Stimulated activated CD4-positive, alpha-beta T cell treated with anti-CD3 and anti-CD28 coated beads, Interleukin-2, amount 100 ng/mL, for 48 hours (primary cell): ENCODE results near the gene PLA2G2D.

Experiments used
- DNase-seq, 2 donors: peaks; one replicate each; pipeline ENCODE4 v3.0.0-alpha.2; 2020

PLA2G2D gene

DNA sequence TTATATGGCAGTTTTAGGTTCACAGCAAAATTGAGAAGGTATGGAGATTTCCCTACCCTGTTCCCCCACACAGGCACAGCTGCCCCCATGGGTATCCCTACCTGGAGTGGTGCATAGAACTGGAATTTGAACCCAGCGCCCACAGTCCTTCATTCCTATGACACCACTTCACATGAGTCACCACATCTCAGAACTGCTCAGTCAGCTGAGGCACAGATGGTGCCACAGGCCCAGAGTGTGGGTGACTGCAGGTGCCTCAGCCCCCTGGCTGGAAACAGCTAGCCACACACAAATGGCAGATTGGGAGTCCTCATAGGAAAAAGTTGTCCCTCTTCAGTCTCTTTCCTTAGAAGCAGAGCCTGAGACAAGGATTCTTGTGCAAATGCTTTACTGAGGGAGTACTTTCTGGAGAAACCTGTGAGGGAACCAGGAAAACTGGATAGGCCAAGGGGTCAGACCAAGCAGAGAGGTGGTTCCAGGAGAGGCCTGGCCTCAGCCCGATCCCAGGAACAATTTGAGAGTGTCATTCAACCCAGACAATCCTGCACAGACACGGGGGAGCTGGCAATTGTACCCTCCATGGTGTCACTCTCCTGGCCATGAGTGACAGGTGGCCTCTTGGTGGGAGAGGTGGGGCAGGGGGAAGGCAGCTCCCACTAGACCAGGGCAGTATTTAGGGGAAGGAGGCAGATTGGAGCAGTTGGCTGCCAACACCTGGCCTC lies 6.9 kb downstream of the PLA2G2D start:
- no peak for DNase-seq

- no peak for DNase-seq
Measured at GRCh38 chr1:20111452-20111851, 7.9 kb downstream of the PLA2G2D start.

DNA sequence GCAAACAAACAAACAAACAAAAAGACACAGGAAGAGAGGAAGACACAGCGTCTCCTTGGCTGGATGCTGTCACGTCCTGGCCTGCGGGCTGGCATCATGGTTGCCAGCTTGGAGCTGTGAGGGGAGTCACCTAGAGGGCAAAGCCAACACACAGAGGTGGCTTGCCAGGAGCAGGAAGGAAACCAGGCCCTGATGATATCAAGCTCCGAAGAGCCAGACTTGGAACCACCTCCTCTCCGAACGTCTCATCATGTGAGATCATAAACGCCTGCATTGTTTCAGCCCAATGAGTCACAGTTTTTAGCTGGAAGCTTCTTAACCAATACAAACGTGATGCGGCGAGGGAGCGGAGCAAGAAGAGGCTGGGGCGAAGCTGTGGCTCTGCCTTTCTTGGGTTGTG lies 8.7 kb downstream of the PLA2G2D start:
- no peak for DNase-seq

DNA sequence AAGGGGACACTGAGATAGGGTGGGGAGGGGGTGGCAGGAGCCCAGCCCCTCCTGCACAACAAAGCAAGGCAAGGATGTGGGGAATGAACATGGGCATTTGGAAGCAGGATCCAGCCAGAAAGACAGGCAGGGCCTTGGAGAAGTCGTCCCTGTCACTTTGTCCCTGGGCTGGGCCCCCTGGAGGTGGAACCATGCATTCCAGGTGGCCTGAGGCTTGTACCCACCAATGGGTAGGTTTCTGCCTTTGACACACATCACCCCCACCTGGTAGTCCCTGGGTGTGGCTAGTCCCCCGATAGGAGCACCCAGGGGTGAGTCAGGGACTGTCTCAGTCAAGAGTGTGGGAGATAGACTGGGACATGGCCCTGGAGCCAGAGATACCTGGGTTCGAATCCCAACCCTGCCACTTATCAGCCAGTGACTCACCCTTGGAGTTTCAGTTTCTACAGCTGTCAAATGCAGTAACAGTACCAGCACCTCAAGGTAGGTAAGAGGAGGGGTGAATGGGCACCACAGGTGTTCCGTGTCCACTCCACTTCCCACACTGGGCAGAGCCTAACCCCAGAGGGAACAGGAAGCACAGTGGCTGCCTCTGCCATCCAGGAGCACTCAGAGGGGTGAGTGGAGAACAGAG lies 10.0 kb downstream of the PLA2G2D start:
- no peak for DNase-seq

GRCh38 chr1:20108366-20109123 lies 10.8 kb downstream of the PLA2G2D start:
- no peak for DNase-seq

- DNase-seq = no peak
Measured at GRCh38 chr1:20107796-20108195, 11.5 kb downstream of the PLA2G2D start.

- no peak for DNase-seq
Measured at GRCh38 chr1:20107351-20107750, 12.0 kb downstream of the PLA2G2D start.

GRCh38 chr1:20105856-20106255 lies 13.5 kb downstream of the PLA2G2D start:
- no peak for DNase-seq

DNA sequence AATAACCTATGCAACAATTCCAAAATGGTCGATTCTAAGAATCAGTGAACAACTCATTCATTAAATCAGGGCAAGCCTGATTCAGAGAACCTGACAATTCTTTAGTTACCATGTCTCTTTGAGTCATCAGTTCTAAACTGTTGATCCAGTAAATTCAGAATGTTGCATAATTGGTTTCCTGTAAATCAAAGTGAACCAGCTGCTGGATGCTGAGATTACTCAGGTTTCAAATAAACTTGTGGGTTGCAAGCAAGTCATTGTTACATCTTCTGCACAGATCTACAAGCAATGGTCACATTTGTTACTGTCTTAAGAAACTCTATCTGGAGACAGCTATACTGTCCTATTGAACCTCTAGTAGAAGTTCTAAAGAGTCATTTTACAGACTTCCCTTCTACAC lies 16.5 kb downstream of the PLA2G2D start:
- DNase-seq = no peak

DNA sequence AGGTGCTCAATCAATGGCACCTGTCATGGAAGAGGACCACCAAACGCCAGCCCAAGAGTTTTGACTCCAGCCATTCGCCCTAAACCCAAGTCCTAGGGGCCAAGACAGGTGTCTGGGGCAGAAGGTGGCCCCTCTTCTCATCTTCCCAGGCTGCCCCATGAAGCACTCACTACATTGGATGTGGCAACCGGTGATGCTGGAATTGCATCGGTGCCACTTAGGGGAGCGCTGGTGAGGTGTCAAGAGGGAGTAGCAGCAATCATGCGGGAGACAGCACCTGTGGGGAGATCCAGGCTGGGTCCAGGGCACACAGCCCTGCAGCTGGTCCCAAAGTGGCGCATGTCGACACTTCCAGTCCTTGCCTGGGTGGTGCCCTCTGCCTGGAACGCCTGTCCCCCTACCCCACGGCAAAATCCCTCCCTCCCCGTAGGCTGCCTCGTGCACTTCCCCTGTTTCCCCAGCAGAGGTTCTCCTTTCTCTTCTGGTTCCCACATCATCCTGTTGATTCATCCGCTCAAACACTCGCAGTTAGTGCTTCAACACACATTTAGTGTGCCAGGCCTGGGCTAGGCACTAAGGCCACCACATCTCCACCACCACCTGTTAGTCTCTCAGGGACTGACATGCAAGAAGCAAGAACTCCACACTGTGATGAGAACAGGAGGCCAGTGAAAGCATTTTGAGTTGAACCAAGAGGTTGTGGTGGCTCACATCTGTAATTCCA lies 18.5 kb downstream of the PLA2G2D start:
- peak; percentile 14 to 27 for DNase-seq

DNA sequence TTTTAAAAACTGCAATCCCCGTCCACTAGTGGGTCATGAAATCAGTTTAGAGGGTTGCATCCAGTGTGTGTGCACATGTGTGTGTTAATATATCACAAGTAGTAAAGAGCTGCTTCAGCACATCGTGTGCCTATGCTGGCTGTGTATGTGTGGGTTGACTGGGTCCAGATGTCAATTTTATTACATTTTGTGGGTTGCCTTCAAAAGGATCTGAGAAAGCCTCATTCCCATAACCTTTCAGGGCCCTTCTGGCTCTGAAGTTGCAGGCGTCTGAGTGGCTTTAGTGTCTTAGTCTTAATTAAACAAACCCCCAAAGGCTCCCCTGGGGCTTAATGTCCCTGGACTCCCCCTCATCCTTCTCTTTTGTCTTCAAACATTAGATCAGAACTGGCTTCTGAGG lies 19.8 kb downstream of the PLA2G2D start:
- no peak for DNase-seq

- no peak for DNase-seq
Measured at GRCh38 chr1:20096840-20097447, 22.4 kb downstream of the PLA2G2D start.

DNA sequence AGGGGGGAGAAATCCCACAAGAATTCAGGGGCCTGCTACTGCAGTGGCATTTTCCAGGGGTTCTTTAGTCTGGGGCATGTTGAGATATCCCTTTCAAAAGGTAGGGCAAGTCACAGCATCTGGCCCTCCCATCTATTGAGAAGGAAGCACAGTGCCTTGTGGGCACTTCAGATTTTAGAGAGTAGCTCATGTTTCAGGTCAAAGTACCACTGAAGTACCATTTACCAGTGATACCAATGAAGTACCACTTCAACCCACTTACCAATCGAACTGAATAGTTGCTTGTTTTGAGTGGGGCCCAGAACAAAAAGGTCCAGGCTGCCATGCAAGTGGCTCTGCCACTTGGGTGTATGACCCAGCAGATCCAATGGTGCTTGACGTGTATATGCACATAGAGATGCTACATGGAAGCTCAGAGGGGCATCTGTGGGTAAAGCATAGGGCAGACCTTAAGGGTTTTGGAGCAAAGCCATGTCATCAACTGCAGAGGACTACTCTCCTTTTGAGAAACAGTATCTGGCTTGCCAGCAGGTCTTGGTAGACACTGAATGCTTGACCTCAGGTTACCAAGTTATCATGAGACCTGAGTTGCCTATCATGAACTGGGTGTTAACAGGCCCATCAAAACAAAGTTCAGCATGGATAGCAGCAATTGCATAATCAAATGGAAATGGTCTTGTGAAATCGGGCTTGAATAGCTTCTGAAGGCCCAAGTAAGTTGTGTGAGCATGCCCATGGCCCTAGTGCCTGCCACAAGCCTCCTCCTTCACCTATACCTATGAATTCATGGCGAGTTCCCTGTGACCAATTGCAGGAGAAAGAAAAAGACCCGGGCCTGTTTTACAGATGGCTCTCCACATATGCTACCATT lies 23.5 kb downstream of the PLA2G2D start:
- DNase-seq = no peak

DNA sequence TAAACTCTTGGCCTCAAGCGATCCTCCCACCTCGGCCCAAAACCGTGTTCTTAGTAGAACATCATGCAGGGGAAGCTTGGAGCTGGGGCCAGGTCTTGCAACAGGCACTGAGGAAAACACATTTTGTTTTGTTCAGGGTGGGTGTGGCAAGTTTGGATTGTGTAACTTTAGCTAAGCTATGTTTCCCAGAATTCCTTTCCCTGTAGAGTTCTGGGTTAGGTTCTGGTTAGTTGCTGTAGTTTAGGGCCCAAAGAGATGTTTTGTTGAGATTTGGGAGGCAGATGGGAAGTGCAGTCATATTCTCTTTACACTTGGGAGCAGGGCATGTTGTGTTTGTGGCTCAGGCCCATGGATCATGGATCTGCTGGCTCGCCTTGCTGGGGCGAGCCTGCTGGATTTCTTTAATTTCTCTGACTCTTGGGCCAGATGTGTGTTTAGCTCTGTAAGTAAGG lies 25.4 kb downstream of the PLA2G2D start:
- DNase-seq = no peak

DNA sequence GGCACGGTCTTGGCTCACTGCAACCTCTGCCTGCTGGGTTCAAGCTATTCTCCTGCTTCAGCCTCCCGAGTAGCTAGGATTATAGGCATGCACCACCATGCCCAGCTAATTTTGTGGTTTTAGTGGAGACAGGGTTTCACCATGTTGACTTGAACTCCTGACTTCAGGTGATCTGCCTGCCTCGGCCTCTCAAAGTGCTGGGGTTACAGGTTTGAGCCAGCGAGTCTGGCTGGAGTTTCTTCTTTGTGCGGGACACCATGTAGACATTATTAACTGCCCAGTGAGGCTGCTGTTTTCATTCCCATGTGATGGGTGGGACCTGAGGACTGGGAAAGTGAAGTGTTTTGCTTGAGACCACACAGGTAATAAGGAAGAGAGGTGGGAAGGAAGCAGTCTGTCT lies 26.0 kb downstream of the PLA2G2D start:
- DNase-seq = no peak

DNA sequence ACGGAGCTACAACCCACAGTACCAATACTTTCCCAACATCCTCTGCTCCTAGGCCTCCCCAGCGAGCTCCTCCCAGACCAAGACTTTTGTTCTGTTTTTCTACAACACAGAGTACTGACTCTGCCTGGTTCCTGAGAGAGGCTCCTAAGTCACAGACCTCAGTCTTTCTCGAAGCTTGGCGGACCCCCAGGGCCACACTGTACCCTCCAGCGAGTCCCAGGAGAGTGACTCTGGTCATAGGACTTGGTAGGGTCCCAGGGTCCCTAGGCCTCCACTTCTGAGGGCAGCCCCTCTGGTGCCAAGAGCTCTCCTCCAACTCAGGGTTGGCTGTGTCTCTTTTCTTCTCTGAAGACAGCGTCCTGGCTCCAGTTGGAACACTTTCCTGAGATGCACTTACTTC lies 28.7 kb downstream of the PLA2G2D start:
- no peak for DNase-seq

DNA sequence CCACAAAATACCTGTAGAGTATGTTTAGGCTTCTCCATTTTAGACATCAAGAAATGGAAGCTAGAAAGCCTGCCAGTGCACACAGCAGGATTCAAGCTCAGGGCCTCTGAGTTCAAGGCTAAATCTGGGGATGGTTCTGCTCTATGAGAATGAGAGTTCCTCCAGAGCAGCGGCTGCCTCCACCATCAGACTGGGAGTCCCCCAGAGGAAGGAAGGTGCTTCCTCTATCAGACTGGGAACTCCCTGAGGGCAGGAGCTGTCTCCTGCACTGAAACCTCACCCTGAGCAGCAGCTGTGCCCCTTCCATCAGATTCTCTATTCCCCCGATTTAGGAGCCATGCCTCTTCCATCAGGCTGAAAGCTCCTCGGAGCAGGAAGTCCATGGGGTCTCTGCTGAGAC lies 29.2 kb downstream of the PLA2G2D start:
- no peak for DNase-seq

DNA sequence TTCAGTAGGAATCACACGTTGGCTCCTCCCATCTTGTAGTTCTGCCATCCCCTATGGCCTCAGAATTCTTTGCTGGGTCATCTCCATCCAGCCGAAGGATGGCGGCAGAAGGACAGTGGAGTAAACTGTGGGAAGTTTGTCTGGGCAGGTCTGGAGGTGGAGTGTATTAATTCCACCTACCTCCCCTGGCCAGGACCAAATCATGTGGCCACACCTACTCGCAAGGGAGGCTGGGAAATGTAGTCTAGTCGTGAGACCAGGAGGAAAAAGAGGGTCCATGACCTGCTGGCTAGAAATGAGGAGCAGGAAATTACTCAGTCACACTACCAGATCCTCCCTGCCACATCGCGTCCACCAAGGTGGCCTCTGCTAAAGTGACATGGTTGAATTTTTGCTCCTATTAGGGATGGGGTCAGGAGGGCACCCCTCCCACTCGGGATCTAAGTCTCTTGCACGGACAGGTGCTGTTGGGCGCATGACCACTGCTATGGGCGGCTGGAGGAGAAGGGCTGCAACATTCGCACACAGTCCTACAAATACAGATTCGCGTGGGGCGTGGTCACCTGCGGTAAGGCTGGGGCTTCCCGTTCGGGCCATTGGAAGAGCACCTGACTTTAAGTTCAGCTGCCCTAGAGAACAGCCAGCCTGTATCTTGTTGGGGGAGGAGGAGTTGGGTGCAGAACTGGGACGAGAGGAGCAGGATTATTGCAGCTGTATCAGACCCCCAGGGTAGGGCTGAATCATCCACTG lies 29.8 kb downstream of the PLA2G2D start:
- no peak for DNase-seq

GRCh38 chr1:20087668-20088067 lies 31.7 kb downstream of the PLA2G2D start:
- no peak for DNase-seq

GRCh38 chr1:20086800-20087199 lies 32.5 kb downstream of the PLA2G2D start:
- DNase-seq = no peak
